ENCODE measurements around the gene GPR21.

DNA sequence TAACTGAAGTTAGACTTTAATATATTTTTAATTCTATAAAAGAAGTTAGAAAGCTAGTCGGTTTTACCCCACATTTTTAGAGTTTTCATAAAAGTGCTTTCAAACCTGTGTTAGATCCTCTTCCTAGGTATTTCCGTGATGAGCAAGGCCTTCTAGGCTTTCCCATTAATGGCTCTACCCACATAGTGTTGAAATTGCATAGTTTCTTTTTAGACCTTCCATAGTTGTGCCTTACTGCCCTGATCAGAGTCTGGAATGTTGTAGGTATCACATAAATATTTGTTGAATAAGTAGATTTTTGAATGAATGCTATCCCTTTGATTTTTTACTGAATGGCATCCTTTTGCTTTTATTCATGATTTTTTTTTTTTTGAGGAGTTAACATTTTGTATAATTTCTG lies 45.3 kb upstream of the GPR21 start:
- TF ChIP-seq, protein P1, sequence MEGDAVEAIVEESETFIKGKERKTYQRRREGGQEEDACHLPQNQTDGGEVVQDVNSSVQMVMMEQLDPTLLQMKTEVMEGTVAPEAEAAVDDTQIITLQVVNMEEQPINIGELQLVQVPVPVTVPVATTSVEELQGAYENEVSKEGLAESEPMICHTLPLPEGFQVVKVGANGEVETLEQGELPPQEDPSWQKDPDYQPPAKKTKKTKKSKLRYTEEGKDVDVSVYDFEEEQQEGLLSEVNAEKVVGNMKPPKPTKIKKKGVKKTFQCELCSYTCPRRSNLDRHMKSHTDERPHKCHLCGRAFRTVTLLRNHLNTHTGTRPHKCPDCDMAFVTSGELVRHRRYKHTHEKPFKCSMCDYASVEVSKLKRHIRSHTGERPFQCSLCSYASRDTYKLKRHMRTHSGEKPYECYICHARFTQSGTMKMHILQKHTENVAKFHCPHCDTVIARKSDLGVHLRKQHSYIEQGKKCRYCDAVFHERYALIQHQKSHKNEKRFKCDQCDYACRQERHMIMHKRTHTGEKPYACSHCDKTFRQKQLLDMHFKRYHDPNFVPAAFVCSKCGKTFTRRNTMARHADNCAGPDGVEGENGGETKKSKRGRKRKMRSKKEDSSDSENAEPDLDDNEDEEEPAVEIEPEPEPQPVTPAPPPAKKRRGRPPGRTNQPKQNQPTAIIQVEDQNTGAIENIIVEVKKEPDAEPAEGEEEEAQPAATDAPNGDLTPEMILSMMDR (conservative IDR thresholded peaks at IDR 0.05; ENCODE audit: low read depth in 2 of 2): no peak
- TF ChIP-seq EZH2phosphoT487 (IDR thresholded peaks at IDR 0.05; ENCODE audit: unreplicated experiment): no peak
- TF ChIP-seq REST (IDR thresholded peaks at IDR 0.05; ENCODE audit: unreplicated experiment): no peak
- no peak for TF ChIP-seq ZNF462 (CRISPR knock-in tag; IDR thresholded peaks at IDR 0.05)
- no peak for TF ChIP-seq POLR2AphosphoS5 (IDR thresholded peaks at IDR 0.05; ENCODE audit: low read depth)
